Thyroid gland (tissue), 4 donors: ENCODE results near the gene ZFP1.
"Not testable (repeated sequence)": the region's sequence is repeated elsewhere in the genome, so short reads cannot be mapped to it uniquely, and the experiment has no call there.

Source experiments
- POLR2A ChIP-seq, 2 donors: fragments of 450-650 bp; IDR thresholded peaks; one replicate each; pipeline ENCODE4 v1.6.1; 2017; ENCODE audit warnings: antibody characterized with exemption in 2 of 2, mild to moderate bottlenecking in 2 of 2, moderate library complexity in 1 of 2
- TF ChIP-seq, protein P1 (sequence below), 6 experiments: fragments of 200-600 bp in 3 of 6; fragments of 450-650 bp in 3 of 6; sonication (generic) in 3 of 6; IDR thresholded peaks; one replicate each; pipeline ENCODE4 v1.5.1; 2016 to 2019; ENCODE audit warnings: antibody characterized with exemption in 6 of 6, mild to moderate bottlenecking in 2 of 6, inconsistent platforms in 1 of 6, moderate library complexity in 1 of 6

- TF ChIP-seq, protein P1, sequence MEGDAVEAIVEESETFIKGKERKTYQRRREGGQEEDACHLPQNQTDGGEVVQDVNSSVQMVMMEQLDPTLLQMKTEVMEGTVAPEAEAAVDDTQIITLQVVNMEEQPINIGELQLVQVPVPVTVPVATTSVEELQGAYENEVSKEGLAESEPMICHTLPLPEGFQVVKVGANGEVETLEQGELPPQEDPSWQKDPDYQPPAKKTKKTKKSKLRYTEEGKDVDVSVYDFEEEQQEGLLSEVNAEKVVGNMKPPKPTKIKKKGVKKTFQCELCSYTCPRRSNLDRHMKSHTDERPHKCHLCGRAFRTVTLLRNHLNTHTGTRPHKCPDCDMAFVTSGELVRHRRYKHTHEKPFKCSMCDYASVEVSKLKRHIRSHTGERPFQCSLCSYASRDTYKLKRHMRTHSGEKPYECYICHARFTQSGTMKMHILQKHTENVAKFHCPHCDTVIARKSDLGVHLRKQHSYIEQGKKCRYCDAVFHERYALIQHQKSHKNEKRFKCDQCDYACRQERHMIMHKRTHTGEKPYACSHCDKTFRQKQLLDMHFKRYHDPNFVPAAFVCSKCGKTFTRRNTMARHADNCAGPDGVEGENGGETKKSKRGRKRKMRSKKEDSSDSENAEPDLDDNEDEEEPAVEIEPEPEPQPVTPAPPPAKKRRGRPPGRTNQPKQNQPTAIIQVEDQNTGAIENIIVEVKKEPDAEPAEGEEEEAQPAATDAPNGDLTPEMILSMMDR (IDR thresholded peaks at IDR 0.05), result not testable (repeated sequence)
- TF ChIP-seq POLR2A (IDR thresholded peaks at IDR 0.05), result not testable (repeated sequence)
Measured at GRCh38 chr16:75205438-75205837, 57.1 kb downstream of the ZFP1 start.
